Activated T-helper 9 cell treated with anti-CD3 and anti-CD28 coated beads, Interleukin-2, amount 50 U/mL, for 16 hours (primary cell): ENCODE results near the gene SMYD3.

Source experiments
- DNase-seq: peaks from one replicate; pipeline ENCODE4 v3.0.0-alpha.2; 2020; ENCODE audit warnings: low read depth

SMYD3 gene

DNA sequence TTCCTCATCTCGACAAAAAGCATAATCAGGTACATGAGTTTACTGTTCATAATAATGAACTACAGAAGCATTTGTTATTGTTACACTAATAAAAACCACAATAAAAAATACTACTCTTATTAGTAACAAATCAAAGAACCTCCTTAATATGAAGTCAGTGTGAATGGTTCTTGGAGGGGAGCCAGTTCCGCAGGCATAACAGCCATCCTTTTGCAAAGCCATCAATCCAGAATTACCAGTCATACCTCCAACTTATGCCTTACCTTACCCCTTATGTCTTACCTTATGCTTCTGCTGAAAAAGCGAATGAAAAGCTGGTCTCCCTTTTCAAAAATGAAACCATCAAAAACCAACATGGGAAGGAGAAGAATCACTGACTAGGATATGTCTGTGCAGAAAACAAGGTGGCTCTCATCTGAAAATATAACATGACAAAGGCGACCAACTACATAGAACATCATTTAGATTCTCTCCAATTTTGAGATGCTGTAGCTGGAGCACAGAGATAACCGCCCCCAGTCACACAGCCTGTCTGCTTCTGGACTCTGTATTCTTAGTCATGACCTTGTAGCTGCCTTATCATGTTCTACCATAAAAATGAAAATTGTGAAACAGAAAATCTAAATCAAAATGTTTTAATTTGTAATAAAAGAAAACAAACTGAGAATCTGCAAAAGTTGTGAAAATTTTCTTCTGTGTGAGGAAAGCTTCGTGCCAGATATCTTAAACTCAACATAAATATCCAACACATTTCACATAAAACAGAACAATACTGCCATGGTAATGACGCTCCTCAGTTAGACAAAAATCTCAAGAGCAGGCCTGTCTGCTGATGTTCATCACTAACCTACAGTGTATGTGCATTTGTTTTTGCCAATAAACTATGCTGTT lies 438.2 kb downstream of the SMYD3 start:
- no peak for DNase-seq

DNA sequence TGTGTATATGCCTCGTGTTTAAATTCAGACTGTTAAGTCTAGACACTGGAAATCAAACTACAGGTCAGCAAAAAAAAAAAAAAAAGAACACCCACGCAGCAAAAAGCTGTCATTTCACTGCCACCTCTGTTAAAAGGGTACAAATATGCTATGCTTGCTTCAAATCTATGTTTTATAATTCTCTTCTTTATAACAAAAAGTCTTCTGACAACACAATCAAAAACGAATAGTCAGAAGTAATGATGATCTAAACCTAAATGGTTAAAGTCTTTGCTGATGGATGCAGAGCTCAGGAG lies 438.9 kb downstream of the SMYD3 start:
- no peak for DNase-seq

DNA sequence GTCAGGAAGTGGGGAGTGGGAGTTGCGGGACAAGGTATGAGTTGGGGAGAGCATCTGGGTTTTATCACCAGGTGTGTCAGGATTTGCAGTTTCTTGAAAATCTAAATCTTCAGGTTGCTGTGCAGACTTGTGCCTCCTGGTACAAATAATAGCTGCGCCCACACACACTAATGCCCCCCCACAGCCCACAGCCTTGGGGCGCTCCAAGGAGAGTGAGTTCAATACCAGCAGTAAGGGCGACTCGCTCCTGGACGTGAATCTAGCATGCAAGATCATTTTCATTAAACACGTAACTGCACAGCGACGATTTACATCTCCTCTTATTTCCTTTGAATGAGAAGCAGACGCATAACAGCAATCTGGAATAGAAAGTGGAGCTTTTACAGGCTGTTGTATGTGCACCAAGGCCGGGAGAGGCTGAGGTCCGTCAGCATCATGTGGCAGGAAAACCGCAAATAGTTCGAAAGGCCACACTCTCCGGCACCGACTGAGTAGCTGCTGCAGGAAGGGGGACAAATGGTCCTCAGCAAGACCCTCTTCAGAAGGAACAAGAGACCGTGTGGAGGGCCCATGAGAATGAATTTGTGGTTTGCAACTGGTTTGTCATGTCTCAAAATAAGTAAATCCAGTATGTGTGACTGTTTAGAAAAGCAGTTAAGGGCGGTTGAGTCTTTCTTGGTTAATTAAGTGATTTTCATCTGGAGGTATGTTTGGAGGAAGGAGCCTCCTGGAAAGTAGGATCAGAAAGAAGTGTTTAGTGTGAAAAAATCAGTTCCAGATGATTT lies 439.5 kb downstream of the SMYD3 start:
- no peak for DNase-seq

DNA sequence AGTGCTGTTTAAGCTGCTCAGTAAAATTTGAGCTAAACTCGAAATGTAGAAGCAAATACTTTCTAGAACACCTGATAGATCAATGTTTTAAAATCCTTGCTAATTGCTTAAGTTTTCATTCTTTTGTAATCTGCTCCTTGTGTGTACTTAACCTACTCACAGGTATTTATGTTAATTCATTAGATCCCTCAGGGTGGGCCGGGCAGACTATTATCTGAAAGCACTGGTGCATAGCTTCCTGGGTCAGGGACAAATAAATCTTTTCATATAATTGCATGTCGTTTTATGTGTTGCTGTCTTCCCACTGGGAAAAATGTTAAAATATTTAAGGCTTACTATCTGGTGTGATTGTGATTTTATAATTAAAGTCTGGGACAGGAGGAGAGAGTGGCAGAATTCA lies 440.5 kb downstream of the SMYD3 start:
- no peak for DNase-seq

DNA sequence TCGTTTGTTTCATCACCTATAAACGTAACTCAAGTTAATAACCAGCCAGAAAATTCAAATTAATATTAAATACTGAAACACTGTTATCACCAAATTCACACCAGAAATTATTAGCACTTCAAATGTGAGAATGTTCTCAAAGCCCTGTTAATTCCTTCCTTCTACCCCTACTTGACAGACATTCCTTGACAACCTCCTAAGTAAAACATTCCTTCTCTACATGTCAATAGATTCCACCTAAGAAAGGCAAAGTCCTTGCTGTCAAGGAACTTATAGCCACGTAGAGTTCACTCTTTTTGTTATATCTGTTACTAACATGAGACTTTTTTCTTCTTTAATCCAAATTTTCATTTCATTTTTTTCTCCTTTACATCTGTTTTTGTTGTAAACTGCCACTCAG lies 441.5 kb downstream of the SMYD3 start:
- no peak for DNase-seq

DNA sequence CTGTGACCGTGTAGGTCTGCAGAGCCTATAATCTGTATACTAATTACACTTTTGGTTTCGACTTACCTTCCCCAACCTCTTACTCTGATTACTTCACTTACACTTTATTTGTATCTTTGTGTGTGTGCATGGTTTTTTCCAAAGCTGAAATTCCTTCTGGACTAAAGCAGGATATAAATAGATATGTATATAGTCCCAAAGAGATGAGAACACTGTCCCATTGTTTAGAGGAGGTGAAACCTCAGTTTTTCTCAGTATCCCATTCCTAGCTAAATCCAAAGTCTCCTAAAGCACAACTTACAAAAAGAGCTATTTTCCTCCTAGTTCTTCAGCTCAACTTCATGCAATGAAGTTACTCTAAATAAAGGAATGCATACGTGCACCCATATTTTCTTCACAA lies 442.2 kb downstream of the SMYD3 start:
- DNase-seq, result no peak

DNA sequence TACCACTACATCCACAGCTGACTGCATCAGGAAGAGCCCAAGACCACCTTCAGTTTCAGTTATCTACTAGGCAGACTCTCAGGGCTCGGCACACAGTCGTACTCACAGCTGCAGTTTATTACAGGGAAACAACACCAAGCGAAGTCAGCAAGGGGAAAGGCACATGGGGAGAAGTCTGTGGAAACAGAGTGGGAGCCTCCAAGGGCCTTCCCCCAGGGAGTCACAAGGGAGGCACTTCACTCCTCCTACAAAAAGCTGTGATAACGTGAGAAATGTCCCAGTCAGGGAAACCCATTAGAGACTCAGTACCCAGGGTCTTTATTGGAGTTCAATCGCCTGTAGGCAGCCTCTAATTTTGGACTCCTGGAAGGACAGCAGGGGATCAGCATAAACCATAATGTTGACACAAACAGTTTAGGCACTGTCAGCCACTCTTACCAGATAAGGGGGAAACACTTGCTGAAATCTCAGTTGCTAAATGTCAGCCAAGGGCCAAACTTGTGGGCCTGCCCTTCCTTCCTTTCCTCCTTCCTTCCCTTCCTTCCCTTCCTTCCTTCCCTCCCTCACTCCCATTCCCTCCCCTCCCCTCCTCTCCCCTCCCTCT lies 444.0 kb downstream of the SMYD3 start:
- DNase-seq, result no peak

DNA sequence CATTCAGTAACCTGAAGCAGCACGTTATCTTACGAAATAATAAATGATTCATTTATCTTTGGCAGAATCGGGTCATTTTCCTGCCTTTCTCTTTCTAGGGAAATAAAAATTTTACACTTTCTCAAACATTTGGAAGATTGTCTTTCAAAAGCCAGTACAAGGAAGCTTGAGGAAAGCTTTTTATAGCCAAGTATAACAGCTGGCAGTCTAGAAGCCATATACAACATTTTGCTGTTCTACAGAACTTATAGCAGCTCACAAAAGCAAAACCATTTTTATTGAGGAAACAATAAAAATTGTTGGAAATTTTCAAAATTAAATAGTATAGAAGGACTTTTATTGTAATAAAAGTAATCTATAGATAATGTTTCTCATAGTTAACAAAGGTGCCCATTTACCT lies 448.6 kb downstream of the SMYD3 start:
- DNase-seq, result no peak

DNA sequence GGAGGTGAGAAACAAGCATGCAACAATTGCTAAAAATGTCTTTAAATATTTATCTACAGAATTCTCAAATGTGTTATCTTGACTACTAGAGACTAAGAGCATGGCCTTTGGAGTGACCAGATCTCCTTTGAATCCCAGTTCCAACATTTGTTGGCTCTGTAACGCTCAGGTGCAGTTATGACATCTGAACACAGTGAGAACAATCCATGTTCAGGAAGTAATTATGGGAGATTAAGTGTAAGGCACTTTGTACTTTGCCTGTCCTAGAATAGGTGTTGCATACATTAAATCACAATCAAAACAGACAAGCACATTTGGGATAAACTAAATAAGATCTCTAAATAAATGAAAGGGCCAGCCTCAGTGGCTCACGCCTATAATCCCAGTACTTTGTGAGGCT lies 454.5 kb downstream of the SMYD3 start:
- no peak for DNase-seq

DNA sequence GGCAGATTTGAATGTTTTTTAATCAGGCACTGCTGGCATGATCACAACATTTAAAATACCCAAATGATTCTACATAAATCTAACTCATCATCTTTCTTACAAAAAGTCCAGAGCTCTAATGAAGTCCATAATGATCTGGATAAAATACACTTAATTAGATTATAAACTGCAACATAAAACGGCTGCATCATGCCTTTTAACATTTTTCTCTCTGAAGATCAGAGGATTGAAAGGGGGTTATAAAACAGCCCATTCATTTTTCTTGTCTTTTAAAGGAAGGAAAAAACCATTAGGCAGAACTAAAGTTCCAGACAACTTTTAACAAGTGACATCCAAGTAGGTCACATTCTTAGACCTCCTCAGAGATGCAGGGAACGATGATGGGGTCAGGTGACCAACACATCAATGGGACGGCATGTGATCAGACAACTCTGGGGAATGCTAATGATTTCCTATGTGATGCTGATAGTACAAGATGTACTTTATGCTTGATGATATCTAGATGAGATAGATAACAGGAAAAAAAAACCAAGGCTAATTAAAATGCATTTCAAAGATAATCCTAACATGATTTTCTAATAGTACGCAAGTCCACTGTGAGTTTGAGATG lies 455.1 kb downstream of the SMYD3 start:
- no peak for DNase-seq

DNA sequence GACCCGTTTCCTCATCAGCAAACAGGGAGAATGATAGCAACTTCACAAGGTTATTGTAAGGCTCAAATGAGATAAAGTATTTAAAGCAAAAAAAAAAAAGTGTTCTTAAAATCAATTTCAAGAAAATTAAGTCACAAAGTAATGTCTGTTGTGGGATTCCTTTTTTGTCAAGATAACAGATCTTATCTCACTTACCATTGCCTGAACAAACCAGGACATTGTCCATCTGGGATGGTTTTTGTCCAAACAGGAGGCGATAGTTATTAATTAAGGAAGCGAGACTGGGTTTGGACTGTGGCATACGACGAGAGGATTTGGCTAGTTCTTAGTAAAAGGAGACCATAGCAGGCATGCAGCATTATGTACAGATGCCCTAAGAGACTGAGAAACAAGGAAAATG lies 458.4 kb downstream of the SMYD3 start:
- DNase-seq, result no peak

DNA sequence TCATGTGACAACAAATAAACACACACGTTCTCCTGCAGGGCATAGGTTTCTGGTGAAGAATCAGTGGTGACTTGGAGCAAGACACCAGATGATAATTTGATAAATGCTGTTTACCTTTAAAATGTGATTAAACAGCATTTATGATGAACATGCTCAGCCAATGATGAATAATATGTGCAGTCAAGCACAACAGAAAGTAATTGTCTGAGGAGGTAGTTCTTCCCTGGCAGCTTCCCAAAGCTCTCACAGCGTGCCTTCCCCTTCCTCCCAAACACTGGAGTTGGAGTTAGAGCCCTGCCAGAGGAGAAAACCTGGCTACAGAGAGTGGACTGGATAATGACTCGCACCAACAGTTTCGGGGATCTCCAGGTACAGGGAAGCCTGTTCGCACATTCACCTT lies 463.5 kb downstream of the SMYD3 start:
- DNase-seq, result no peak

DNA sequence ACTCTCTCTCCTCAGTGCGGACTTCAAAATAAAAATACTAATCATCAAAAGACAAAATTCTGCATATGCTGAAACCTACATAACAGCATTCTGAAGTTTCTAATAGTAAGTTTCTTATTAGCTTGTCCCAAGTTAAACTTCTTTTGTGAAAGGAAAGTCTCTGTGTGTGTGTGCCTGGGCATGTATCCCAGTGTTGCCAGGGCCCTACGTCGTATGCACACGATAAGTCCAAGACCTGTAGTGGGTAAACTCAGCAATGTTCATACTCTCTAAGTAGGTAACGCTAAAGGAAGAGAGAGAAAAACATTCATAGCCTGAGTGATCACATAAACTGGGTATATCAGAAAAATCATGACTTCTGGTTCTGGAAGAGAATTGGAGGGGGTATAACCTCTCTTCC lies 465.7 kb downstream of the SMYD3 start:
- DNase-seq, result no peak

DNA sequence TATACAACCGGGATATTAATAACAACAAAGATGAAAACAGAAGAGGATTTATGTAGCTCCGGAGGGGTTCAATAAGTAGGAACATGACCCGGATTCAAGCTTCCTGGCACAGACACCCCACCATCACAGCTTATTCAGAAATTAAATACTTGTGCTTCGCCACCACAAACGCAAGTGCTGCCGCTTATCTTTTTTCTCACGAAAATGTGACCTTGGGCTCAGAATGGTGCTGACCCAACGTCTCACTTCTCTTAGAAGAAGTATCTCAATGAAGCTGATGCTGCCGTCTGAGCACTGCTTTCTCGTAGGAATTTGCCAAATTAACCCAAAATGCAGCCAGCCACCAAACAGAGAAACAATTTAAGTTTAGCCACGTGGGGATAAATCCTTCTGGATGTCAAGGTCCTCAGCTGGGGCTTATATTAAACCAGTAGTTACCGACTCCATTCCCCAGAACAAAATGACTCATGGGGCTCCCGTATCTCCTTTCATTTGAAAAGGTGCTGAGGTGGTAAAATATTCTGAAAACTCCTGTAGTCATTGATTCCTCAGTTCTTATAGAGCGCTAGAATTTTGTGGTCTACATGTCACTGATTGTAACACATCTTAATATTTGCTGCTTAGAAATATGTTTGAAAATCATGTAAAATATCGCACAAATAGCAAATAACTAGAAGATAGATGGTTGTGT lies 466.7 kb downstream of the SMYD3 start:
- DNase-seq, result no peak

DNA sequence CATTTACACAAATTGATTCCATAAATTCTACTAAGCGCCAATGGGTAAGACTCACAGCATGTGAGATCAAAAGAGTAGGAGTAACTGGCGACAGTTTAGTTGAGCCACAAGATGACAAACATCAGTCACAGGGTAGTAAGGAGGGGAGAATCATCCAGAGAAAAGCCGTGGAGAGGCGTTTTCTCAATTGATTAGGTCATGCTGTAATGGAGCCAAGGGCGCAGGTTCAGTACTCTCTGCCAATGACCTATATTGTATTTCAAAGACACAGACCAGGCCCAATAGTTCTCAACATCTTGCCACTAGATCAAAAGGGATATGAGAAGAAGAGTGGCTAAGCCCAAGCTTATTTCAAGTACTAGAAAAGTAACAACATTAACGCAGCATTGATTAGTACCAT lies 467.5 kb downstream of the SMYD3 start:
- no peak for DNase-seq

DNA sequence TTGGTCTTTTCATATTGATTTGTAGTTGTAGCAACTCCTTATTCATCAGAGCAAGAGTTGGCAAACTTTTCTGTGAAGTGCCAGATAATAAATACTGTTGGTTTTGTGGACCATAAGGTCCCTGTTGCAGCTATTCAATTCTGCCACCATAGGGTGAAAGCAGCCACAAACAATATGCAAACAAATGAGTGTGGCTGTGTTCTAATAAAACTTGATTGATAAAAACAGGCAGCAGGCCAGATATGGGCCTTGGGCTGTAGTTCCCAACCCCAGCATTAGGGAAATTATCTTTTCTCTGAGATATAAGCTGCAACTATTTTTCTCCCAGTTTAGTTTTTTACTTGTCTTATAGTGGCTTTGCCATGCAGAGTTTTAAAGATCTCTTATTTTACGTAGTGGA lies 469.2 kb downstream of the SMYD3 start:
- no peak for DNase-seq

DNA sequence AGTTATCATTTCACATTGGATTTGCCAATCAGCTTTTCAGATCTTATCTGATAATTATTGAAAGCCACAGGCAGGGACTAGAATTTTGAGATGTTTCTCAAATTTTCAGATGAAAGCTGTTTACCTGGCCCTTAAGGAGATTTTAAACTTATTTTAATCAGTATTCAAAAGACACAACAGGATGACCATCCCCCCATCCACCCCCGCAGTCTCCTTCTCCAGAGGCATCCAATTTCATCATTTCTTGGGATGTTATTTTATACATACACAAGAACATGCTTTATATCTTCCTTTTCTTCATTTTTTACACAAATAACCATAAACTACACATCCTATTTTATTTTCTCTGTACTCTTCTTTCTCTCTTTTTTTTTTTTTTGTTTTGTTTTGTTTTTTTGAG lies 470.9 kb downstream of the SMYD3 start:
- DNase-seq, result no peak

DNA sequence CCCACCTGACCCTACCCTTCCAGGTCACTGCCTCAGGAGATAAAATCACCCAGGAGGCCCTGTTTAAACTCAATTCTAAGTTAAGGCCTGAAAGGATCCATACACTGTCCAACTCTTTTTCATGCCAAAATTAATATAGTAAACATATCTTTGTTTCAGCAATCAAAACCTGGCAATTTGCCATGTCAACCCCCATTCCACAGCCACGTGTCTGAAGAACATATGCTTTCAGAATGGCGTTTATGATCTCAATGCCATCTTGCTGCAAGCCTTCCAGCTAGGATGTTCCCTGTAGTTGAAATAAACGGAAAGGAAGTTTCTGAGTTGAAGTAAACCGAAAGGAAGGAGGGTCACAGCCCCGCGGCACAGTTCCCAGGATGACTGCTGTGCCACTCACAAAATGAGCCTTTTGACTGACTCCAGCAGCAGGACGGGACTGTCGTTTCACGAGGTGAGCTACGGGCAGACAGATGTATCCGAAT lies 472.0 kb downstream of the SMYD3 start:
- no peak for DNase-seq

DNA sequence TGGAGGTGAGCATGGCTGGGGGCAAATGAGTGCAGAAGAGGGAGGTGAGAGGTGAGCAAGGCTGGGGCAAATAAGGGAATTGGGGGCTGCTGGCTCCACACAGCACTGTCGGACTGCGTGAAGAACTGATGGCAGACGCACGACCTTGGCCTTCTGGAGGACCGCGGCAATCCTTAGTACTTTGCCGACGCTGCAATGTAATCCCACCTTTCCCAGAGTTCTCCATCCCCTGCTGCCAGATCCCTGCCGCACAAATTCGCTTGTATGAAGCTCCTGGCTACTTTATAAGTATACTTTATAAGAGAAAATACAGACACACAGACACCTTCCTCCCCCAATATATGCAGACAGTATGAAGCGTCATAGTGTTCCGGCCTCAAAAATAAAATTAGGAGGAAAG lies 472.4 kb downstream of the SMYD3 start:
- DNase-seq, result no peak

DNA sequence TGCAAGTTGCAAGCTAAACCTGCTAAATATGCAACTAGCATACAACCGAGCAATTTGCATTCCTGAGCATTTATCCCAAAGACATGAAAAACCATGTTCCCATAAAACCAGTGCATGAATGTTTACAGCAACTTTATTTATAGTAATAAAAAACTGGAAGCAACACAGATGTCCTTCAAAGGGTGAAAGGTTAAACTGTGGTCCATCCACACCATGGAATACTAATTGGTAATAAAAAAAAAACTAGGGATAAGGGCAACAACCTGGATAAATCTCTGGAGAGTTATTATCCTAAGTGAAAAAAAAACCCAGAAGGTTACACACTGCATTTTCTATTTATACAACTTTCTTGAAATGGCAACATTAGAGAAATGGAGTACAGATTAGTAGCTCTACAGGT lies 474.1 kb downstream of the SMYD3 start:
- no peak for DNase-seq

DNA sequence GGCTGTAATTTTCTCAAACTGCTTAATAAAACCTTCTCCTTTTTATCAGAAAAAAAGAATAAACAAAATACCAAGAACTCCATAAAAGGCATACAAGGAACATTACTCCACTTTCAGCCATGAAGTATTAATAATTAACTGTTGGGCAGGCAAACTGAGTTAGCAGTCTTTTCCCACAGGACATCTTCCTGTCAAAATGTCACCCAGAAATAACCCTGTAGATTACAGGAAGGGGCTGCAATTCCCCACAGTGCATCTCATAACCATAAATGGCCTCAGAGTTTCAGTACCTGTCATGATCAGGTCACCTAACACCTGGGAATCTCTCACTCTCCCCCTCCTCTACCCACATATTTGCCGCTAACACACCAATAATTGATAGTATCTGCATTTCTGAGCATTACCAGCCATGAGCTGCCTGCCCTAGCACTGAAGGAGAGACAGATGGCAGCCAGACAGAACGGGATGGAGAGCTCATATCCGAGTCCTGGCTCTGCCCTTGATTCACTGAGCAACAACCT lies 475.0 kb downstream of the SMYD3 start:
- DNase-seq, result no peak

DNA sequence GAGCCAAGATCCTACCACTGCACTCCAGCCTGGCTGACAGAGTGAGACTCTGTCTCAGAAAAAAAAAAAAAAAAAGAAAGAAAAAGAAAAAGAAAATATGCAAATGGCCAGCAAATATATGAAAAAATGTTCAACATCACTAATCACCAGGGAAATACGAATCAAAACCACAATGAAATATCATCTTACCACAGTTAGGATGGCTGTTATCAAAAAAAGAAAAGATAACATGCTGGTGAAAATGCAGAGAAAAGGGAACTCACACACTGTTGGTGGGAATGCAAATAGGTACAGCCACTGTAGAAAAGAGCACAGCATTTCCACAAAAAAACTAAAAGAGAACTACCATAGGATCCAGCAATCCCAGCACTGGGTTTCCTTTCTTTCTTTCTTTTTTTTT lies 477.5 kb downstream of the SMYD3 start:
- DNase-seq, result no peak
